Activated B cell treated with CpG ODN at 0.5 μM for 24 hours (primary cell): ENCODE data around the gene CCDC51. TPM values are rescaled to one million over a fixed set of nuclear protein-coding genes. Genes with fewer than 3 reads are reported as not detected.

ENCODE experiments used
- ATAC-seq: fragments of 200-7000 bp; cut with Tn5 transposase; one replicate; pipeline ENCODE4 v1.10.0; 2021; ENCODE audit warnings: low read depth, mild to moderate bottlenecking, moderate library complexity
- CTCF ChIA-PET: fragments of 350-600 bp; sonication (Branson Sonifier 250); formaldehyde crosslinking; loops from one replicate; lab custom pipeline; 2021; ENCODE audit warnings: antibody characterized with exemption; lab: Charles Lee
- POLR2A ChIA-PET: fragments of 350-600 bp; sonication (Branson Sonifier 250); formaldehyde crosslinking; loops from one replicate; lab custom pipeline; 2021; ENCODE audit warnings: antibody characterized with exemption; lab: Charles Lee
- DNase-seq: peaks from one replicate; pipeline ENCODE4 v3.0.0; 2022
- H3K27ac Mint-ChIP-seq: one replicate; pipeline ENCODE4 v1.8.0; 2020; ENCODE audit warnings: mixed read lengths
- H3K27me3 Mint-ChIP-seq: one replicate; pipeline ENCODE4 v1.8.0; 2021; ENCODE audit warnings: mixed read lengths
- H3K36me3 Mint-ChIP-seq: one replicate; pipeline ENCODE4 v1.8.0; 2021; ENCODE audit warnings: low read depth, mixed read lengths
- H3K4me1 Mint-ChIP-seq: one replicate; pipeline ENCODE4 v1.8.0; 2021; ENCODE audit warnings: mixed read lengths
- H3K4me3 Mint-ChIP-seq: one replicate; pipeline ENCODE4 v1.8.0; 2020; ENCODE audit warnings: mild to moderate bottlenecking, mixed read lengths
- H3K9me3 Mint-ChIP-seq: one replicate; pipeline ENCODE4 v1.8.0; 2020; ENCODE audit warnings: mixed read lengths
- intact Hi-C: fragments of 100-400 bp; cut with micrococcal nuclease; formaldehyde crosslinking; loops from one replicate; pipeline ENCODE4 v1.15.1; 2024
- total RNA-seq: library from RNA; stranded (reverse); gene quantifications from 2 replicates; pipeline ENCODE4 v1.2.3, GENCODE V29; 2022
- TF ChIP-seq, protein P1 (sequence below): fragments of 200-600 bp; IDR thresholded peaks from one replicate; pipeline ENCODE4 v1.8.0; 2022; ENCODE audit warnings: antibody characterized with exemption, mild to moderate bottlenecking

The CCDC51 gene
- total RNA-seq, 1 donor from 2014 or later, result 8.7 TPM

DNA sequence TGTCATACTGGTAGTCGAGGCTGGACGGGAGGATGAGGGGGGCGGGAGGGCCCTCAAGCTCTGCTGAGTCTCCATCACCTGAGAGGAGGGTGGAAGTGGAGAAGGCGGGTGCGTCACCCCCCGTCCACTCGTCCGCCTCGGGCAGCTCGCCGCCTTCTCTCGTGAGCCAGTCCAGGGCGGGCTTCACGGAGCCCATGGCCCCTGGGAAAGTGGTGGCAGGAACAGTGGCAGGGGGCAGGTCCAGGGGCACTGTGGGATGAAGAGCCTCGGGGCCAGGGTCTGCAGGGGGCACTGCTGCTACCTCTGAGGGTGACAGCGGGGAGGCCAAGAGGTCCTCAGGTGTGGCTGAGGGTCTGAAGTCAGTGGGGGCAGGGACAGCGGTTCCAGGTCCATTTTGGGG is 20.3 kb downstream of the CCDC51 start:
- H3K27me3 Mint-ChIP-seq, result no peaks in the 10 kb centered on the region
- ATAC-seq, result no peak
- no peak overlapping the region for H3K27ac Mint-ChIP-seq
- CTCF ChIA-PET, result no interaction called here
- H3K9me3 Mint-ChIP-seq, result no peaks in the 10 kb centered on the region
- no peak for DNase-seq
- no peaks in the 10 kb centered on the region for H3K4me1 Mint-ChIP-seq
- POLR2A ChIA-PET, result no interaction called here
- TF ChIP-seq, protein P1, sequence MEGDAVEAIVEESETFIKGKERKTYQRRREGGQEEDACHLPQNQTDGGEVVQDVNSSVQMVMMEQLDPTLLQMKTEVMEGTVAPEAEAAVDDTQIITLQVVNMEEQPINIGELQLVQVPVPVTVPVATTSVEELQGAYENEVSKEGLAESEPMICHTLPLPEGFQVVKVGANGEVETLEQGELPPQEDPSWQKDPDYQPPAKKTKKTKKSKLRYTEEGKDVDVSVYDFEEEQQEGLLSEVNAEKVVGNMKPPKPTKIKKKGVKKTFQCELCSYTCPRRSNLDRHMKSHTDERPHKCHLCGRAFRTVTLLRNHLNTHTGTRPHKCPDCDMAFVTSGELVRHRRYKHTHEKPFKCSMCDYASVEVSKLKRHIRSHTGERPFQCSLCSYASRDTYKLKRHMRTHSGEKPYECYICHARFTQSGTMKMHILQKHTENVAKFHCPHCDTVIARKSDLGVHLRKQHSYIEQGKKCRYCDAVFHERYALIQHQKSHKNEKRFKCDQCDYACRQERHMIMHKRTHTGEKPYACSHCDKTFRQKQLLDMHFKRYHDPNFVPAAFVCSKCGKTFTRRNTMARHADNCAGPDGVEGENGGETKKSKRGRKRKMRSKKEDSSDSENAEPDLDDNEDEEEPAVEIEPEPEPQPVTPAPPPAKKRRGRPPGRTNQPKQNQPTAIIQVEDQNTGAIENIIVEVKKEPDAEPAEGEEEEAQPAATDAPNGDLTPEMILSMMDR, result no peak
- intact Hi-C loops, result no loop called here
- H3K36me3 Mint-ChIP-seq, result no peaks in the 10 kb centered on the region
- no peak overlapping the region for H3K4me3 Mint-ChIP-seq

DNA sequence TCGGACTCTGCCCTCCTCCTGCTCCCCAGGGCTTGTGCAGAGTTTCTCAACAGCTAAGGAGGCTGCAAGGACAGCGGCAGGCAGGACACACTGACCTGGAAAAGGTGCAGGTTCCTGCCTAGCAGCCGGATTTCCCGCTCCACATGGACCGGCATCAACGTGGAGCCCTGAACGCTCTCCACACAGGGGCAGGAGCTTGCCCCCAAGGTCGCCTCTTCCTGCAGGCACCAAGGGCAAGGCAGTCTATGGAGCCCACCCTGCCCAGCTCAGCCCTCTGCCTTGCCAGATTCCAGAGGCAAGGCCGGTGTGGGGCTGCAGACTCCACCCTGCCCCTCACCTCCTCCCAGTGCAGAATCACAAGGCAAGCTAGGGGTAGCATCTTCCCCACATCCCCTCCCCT is 20.8 kb downstream of the CCDC51 start:
- intact Hi-C loops, result no loop called here
- Mint-ChIP-seq H3K27ac (no peak overlapping the region), H3K9me3 (no peaks in the 10 kb centered on the region), H3K27me3 (no peaks in the 10 kb centered on the region), H3K36me3 (no peaks in the 10 kb centered on the region), H3K4me1 (no peaks in the 10 kb centered on the region), H3K4me3 (no peak overlapping the region)
- no peak for ATAC-seq
- ChIA-PET POLR2A (no interaction called here), CTCF (no interaction called here)
- TF ChIP-seq, protein P1, result no peak
- no peak for DNase-seq

DNA sequence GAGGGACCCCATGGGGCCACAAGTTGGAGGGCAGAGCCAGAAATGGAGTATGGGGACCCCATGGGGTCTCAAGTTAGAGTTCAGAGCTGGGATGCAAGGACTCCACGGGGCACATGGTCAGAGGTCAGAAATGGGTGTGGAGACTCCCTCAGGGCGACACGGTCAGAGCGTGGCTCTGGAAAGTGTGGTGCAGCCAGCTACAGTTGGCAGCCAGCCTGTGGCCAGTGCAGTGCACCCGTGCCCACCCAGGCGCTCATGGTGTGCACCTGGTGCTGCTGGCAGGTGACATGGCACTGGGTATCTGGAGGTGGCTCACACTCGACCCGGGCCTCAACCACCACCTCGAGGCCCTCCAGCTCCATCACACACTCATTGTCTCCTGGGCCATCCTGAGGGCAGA is 21.3 kb downstream of the CCDC51 start:
- ATAC-seq, result no peak
- no peak for DNase-seq
- intact Hi-C loops, result no loop called here
- Mint-ChIP-seq H3K4me3 (no peak overlapping the region), H3K9me3 (no peaks in the 10 kb centered on the region), H3K4me1 (no peaks in the 10 kb centered on the region), H3K27me3 (no peaks in the 10 kb centered on the region), H3K27ac (no peak overlapping the region), H3K36me3 (no peaks in the 10 kb centered on the region)
- CTCF ChIA-PET, result no interaction called here
- POLR2A ChIA-PET, result no interaction called here
- TF ChIP-seq, protein P1, result no peak

DNA sequence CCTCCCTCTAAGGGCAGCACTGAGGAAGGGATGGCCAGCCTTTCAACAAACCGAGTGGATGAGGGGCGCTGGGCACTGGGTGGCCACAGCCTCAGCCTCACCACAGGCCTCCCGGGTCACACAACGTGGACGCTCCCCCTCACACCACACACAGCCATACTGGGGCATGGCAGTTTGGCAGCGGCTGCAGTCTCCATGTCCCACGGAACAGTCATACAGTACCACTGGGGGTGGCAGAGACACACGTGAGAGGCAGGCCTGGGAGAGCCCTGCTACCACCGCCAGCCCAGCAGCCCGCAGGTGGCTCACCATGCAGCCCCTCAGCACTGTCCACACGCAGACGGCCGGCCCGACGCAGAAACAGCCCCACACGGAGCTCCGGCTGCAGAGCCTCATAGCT is 21.8 kb downstream of the CCDC51 start:
- Mint-ChIP-seq H3K36me3 (no peaks in the 10 kb centered on the region), H3K27ac (no peak overlapping the region), H3K27me3 (no peaks in the 10 kb centered on the region), H3K4me1 (no peaks in the 10 kb centered on the region), H3K9me3 (no peaks in the 10 kb centered on the region), H3K4me3 (no peak overlapping the region)
- intact Hi-C loops, result no loop called here
- ChIA-PET CTCF (no interaction called here), POLR2A (interaction anchor here (0.5 kb wide), 1 partner anchor 35 kb away, joined by 4 read pairs; no protein-coding TSS in a partner anchor)
- TF ChIP-seq, protein P1, result no peak
- DNase-seq (no peak), ATAC-seq (no peak)

DNA sequence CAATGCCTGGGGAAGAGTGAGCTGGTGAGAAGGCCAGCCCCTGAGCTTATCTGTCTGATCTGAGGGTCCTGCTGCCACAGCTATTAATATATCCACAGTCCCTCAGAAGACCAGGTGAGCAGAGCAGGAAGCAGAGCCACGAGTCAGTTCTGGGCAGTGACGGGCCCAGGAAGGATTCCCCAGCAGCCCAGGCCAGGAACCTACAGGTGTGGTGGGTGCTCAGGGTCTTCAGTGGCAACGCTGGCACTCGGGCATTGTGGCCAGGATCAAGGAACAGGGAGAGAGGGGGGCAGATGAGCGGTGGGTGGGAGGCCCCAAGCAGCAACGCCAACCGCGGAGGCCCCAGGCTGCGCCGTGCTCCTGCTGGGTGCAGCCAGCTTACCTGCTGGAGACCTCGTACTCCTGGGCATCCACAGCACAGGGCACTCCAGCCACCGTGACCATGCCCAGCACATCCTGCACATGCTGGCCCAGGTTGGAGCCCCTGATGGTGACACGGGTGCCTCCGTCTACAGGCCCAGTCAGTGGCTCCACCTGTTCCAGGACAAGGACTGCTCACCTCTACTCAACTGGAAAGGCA is 22.3 kb downstream of the CCDC51 start:
- Mint-ChIP-seq H3K36me3 (no peaks in the 10 kb centered on the region), H3K4me1 (no peaks in the 10 kb centered on the region), H3K27me3 (no peaks in the 10 kb centered on the region), H3K27ac (no peak overlapping the region), H3K4me3 (no peak overlapping the region), H3K9me3 (no peaks in the 10 kb centered on the region)
- CTCF ChIA-PET, result interaction anchor here (3.1 kb wide), 1 partner anchor 18 kb away, joined by 8 read pairs; no protein-coding TSS in a partner anchor
- POLR2A ChIA-PET, result interaction anchor here (0.5 to 0.6 kb wide), 2 partner anchors 35 to 94 kb away, joined by 4 to 6 read pairs; no protein-coding TSS in a partner anchor
- intact Hi-C loops, result no loop called here
- DNase-seq (no peak), ATAC-seq (no peak)
- TF ChIP-seq, protein P1, result no peak
